Measurements from ENCODE around the gene PRR18.
"Not testable (repeated sequence)": the region's sequence is repeated elsewhere in the genome, so short reads cannot be mapped to it uniquely, and the experiment has no call there.

PRR18 gene, protein sequence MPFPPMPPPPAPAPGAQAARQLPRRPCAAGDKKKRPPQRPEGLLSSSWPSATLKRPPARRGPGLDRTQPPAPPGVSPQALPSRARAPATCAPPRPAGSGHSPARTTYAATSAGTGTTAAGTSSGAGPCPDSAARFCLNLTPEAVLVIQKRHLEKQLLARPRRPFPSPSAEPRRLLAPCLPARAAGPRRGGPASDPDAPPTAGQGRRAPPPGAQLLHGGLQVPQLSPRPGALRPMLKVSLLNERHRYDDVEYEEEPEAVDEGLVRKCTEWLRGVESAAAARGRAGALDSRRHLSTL

DNA sequence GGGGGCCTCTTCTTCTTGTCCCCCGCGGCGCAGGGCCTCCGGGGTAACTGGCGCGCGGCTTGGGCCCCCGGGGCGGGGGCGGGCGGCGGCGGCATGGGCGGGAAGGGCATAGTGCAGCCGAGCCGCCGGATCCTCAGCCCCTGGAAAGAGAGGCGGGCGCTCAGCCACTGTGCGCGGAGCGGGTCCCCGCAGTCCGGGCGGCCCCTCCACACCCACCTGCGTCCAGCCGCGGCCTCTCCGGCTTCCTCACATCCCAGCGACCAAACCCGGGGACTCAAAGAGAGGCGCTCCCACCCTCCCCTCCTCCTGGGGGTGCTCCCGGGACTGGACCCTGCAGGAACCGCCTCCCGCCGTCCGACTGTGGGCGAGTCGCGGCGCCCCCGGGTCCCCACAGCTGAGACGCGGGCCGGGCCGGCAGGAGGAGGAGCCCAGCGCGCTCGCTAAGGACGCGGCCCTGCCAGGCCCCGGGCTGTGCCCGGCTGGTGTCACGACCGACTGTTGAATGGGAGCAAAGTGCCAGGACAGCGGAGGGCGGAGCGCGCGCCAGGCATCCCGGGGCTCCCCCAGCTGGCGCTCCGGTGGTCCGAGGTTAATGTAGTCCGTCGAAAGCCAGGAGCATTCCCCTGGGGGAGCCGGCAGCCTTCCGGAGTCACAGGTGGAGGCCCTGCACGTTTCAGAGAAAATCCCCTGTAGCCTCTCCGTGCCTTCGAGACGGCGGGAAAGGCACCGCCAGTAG, at the start of gene PRR18:
PRR18 (minus strand) TSS at position 360 of the 736 bp plus-strand sequence; CDS start at position 110, 250 bp downstream.
- TF ChIP-seq POLR2A (IDR thresholded peaks at IDR 0.05; ENCODE audit: low read length), result no peak
- no peak for DNase-seq

GRCh38 chr6:166355552-166355951, 47.4 kb upstream of the PRR18 start:
- DNase-seq, result no peak
- TF ChIP-seq GATA1 (IDR thresholded peaks at IDR 0.05; ENCODE audit: low read depth, low read length) (no peak), POLR2A (IDR thresholded peaks at IDR 0.05; ENCODE audit: low read length) (no peak)

DNA sequence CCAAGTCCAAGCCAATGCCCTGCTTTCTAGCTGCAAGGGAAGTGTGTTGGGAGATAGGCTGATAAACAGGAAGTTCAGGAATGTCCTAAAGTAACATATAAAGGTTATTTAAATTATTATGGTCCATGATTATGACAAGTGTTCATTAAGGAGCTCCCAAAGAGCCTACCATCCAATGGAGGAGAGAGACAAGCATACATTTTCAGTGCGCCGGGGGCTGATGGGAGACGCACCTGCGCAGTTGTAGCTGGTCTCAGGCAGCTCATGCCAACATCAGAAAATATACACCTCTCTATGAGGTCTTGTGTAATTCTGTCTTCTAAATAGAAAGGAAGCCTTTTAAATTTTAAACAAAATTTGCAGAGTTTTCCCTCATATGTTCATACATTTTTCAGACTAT, 46.8 kb upstream of the PRR18 start:
- TF ChIP-seq GATA1 (IDR thresholded peaks at IDR 0.05; ENCODE audit: low read depth, low read length) (no peak), POLR2A (IDR thresholded peaks at IDR 0.05; ENCODE audit: low read length) (no peak)
- DNase-seq, result no peak

DNA sequence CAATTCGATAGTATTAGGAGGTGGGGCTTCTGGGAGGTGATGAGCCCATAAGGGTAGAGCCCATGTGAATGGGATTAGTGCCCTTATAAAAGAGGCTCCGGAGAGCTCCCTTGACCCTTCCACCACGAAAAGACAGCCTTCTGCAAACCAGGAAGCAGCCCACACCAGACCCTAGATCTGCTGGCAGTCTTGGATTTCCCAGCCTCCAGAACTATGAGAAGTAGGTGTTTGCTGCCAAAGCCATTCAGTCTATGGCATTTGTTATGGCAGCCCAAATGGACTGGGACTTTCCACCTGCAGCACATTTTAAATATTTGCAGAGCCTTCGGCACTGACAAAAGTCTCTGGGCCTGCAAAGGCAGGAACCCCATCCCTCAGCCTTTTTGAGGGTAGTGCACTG, 46.0 kb upstream of the PRR18 start:
- DNase-seq, result no peak
- TF ChIP-seq GATA1 (IDR thresholded peaks at IDR 0.05; ENCODE audit: low read depth, low read length) (no peak), POLR2A (IDR thresholded peaks at IDR 0.05; ENCODE audit: low read length) (no peak)

DNA sequence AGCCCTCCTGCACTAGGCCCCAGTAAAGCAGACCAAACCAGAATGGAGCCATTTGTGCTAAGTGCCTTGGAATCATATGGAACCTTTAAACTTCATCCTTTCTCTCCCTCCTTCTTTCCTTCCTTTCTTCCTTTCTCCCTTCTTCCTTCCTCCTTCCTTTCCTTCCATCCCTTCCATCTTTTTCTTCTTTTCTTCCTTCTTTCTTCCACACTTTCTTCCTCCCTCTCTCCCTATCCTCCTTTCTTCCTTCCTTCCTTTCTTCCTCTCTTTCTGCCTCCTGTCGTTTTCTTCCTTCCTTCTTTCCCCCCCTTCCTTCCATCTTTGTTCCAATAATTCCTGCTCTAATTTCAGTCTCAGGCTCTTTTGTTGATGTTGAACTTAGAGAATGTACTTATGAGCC, 45.3 kb upstream of the PRR18 start:
- no peak for TF ChIP-seq GATA1 (IDR thresholded peaks at IDR 0.05; ENCODE audit: low read depth, low read length)
- TF ChIP-seq POLR2A (IDR thresholded peaks at IDR 0.05; ENCODE audit: low read length), result no peak
- DNase-seq, result no peak

GRCh38 chr6:166352923-166353322, 44.7 kb upstream of the PRR18 start:
- DNase-seq, result no peak
- TF ChIP-seq POLR2A (IDR thresholded peaks at IDR 0.05; ENCODE audit: low read length), result no peak
- no peak for TF ChIP-seq GATA1 (IDR thresholded peaks at IDR 0.05; ENCODE audit: low read depth, low read length)

- no peak for DNase-seq
- TF ChIP-seq POLR2A (IDR thresholded peaks at IDR 0.05; ENCODE audit: low read length) (no peak), GATA1 (IDR thresholded peaks at IDR 0.05; ENCODE audit: low read depth, low read length) (no peak)
Measured at GRCh38 chr6:166351715-166352285, 43.6 kb upstream of the PRR18 start.

DNA sequence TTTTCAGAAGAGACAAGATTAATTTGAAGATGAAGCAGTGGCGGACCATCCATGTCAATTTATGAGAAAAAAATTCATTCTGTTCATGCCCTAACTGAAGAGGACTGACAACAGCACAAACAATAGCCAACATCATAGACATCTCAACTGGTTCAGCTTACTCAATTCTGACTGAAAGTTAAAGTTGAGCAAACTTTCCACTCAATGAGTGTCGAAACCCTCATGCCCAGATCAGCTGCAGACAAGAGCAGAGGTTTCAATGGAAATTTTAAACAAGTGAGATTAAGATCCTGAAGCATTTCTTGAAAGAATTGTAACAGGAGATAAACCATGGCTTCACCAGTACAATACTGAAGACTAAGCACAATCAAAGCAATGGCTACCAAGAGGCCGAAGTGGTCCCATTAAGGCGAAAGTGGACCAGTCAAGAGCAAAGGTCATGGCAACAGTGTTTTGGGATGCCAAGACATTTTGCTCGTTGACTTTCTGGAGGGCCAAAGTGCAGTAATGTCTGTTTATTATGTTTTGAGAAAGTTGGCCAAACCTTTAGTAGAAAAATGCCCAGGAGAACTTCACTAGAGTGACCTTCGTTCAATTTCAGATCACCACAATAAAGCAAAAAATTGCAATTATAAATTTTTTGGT, 40.2 kb upstream of the PRR18 start:
- DNase-seq, result no peak

GRCh38 chr6:166346965-166347364, 38.8 kb upstream of the PRR18 start:
- no peak for TF ChIP-seq POLR2A (IDR thresholded peaks at IDR 0.05; ENCODE audit: low read length)
- no peak for TF ChIP-seq GATA1 (IDR thresholded peaks at IDR 0.05; ENCODE audit: low read depth, low read length)
- no peak for DNase-seq

More for the DNA sequence above, 40.2 kb upstream of the PRR18 start:
- TF ChIP-seq POLR2A (IDR thresholded peaks at IDR 0.05; ENCODE audit: low read length) (no peak), GATA1 (IDR thresholded peaks at IDR 0.05; ENCODE audit: low read depth, low read length) (no peak)

GRCh38 chr6:166346449-166346848, 38.3 kb upstream of the PRR18 start:
- no peak for DNase-seq
- TF ChIP-seq POLR2A (IDR thresholded peaks at IDR 0.05; ENCODE audit: low read length) (no peak), GATA1 (IDR thresholded peaks at IDR 0.05; ENCODE audit: low read depth, low read length) (no peak)

- not testable (repeated sequence) for DNase-seq
Measured at GRCh38 chr6:166345672-166346071, 37.5 kb upstream of the PRR18 start.

- DNase-seq, result not testable (repeated sequence)
Measured at GRCh38 chr6:166344921-166345320, 36.7 kb upstream of the PRR18 start.

DNA sequence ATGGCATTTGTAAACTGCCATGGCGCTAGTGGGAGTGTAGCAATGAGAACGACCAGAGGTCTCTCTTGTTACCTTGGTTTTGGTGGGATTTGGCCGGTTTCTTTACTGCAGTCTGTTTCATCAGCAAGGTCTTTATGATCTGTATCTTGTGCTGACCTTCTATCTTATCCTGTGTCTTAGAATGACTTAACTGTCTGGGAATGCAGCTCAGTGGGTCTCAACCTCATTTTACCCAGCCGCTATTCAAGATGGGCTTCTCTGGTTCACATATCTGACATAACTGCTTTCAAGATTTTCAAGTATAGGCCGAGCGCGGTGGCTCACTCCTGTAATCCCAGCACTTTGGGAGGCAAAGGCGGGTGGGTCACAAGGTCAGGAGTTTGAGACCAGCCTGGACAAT, 36.0 kb upstream of the PRR18 start:
- DNase-seq, result no peak
- TF ChIP-seq GATA1 (IDR thresholded peaks at IDR 0.05; ENCODE audit: low read depth, low read length), result no peak
- TF ChIP-seq POLR2A (IDR thresholded peaks at IDR 0.05; ENCODE audit: low read length), result no peak

DNA sequence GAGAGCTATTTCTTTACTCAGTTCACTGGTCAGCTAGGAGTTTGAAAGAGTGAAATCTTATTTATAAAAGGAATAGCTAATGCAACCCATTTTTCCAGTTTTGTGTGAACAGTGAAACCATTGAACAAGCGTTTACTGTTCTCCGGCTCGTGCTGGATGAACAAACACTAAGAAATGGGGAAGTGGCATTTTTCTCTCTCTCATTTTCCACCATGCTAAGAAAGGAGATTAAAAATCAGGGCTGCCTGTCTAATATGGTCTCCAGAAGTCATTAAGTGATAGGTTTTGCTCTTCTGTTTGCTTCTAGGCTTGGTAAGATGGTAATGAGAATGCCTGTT, 34.9 kb upstream of the PRR18 start:
- peak in 1 of 2 experiments; percentile 37 for DNase-seq
- TF ChIP-seq GATA1 (IDR thresholded peaks at IDR 0.05; ENCODE audit: low read depth, low read length), result no peak
- no peak for TF ChIP-seq POLR2A (IDR thresholded peaks at IDR 0.05; ENCODE audit: low read length)
